ENCODE measurements around the gene CDK8. TPM values are rescaled to one million over a fixed set of nuclear protein-coding genes. Genes with fewer than 3 reads are reported as not detected.

The CDK8 gene
- total and polyA plus RNA-seq, 9 of the 15 experiments (the other 6 are each of a cell fraction or from before 2014, with no cell fraction given): 11.3 to 33.7 (median 20.3) TPM

DNA sequence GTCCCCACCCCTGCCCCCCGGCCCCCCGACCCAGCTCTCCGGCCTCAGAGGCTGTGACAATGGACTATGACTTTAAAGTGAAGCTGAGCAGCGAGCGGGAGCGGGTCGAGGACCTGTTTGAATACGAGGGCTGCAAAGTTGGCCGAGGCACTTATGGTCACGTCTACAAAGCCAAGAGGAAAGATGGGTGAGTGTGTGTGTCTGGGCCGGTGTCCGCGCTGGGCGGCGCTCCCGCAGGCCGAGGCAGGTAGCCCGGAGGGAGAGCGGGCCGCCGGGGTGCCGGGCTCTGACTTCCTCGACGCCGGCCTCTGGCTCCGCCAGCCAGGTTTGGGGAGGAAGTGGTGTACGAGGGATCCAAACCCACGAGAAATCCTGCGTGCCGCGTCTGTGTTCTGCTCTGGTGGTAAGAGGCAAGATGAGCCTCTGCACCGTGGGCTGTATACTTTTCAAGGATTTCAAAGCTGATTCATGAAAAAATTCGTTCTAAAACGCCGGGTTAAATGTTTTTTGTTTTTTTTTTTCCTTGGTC lies 718 bp downstream of the CDK8 start:
- POLR2A ChIA-PET: no interaction called here
- H3K9ac ChIP-seq (ENCODE audit: insufficient read depth in 1 of 2, low read depth in 2 of 2, low read length in 2 of 2): peak overlapping the region; percentile 56 to 98
- CTCF ChIA-PET (ENCODE audit: low intra/inter-chr PET ratio): no interaction called here
- no peaks in the 10 kb centered on the region for H3K9me3 ChIP-seq (replicated peaks; ENCODE audit: control insufficient read depth, insufficient read depth, low read depth, low read length)
- FAIRE-seq (peak; percentile 61), ATAC-seq (peak; percentile 85), DNase-seq (ENCODE audit: extremely low read depth in 1 of 4, low spot score in 3 of 4) (peak; percentile 14 to 55 (median 28))
- in situ Hi-C loops (cut with MboI) (no loop called here), intact Hi-C loops (cut with micrococcal nuclease) (loop anchor here (2.0 kb wide), 1 partner anchor 34 kb away; no protein-coding TSS in a partner anchor)
- peak overlapping the region; percentile 92 for H3K27ac ChIP-seq (ENCODE audit: extremely low read depth, low read depth, low read length)
- no peaks in the 10 kb centered on the region; the same call in none of the 2 replicates for H4K20me1 ChIP-seq (replicated peaks; ENCODE audit: control insufficient read depth, insufficient read depth, low read length)
- BruUV-seq (replicated peaks): no TSS peak
- TF ChIP-seq SPI1 (IDR thresholded peaks at IDR 0.05; ENCODE audit: borderline replicate concordance, low read depth, low read length): peak; percentile 76
- no peak for TF ChIP-seq ZNF311 (CRISPR knock-in tag; IDR thresholded peaks at IDR 0.05)
- TF ChIP-seq E2F6 (IDR thresholded peaks at IDR 0.05; ENCODE audit: borderline replicate concordance in 1 of 2, extremely low read depth in 1 of 2, insufficient read depth in 1 of 2, insufficient read length in 1 of 2, low read depth in 1 of 2, low read length in 1 of 2, poor library complexity in 1 of 2, severe bottlenecking in 1 of 2): peak; percentile 16 to 50
- TF ChIP-seq ZFX (CRISPR knock-in tag; IDR thresholded peaks at IDR 0.05): peak; percentile 40
- TF ChIP-seq YY1 (IDR thresholded peaks at IDR 0.05; ENCODE audit: borderline replicate concordance in 1 of 3, control insufficient read depth in 1 of 3, extremely low read depth in 1 of 3, insufficient read depth in 3 of 3, insufficient read length in 1 of 3, insufficient replicate concordance in 2 of 3, low read depth in 1 of 3, low read length in 2 of 3): peak in 1 of 3 experiments; percentile 22
- TF ChIP-seq SAFB (IDR thresholded peaks at IDR 0.05; ENCODE audit: borderline replicate concordance, low read depth, low read length): no peak
- peak; percentile 69 for TF ChIP-seq RBBP5 (IDR thresholded peaks at IDR 0.05; ENCODE audit: borderline replicate concordance, insufficient read depth, low read length, poor library complexity, severe bottlenecking)
- peak; percentile 93 to 94 for TF ChIP-seq UBTF (IDR thresholded peaks at IDR 0.05; ENCODE audit: borderline replicate concordance in 1 of 2, low read depth in 2 of 2, low read length in 2 of 2)
- TF ChIP-seq CXXC5 (CRISPR knock-in tag; IDR thresholded peaks at IDR 0.05): peak; percentile 24
- TF ChIP-seq RAD21 (CRISPR knock-in tag; conservative IDR thresholded peaks at IDR 0.05 in 1 of 2, IDR thresholded peaks at IDR 0.05 in 1 of 2): 0 out of 4 replicates have a peak, but pooled peaks of 1 of the 2 experiments have one; percentile 10
- peak; percentile 23 for TF ChIP-seq HMGN3 (IDR thresholded peaks at IDR 0.05; ENCODE audit: borderline replicate concordance, extremely low read depth, insufficient read length, low read depth, low read length)
- peak overlapping the region; percentile 79 for H3K4me3 ChIP-seq
- H3K9me1 ChIP-seq (ENCODE audit: control insufficient read depth, insufficient read depth, low read length): no peaks in the 10 kb centered on the region
- WGBS (ENCODE audit: insufficient coverage, low coverage, missing lambda C conversion rate): 5% methylated on average over 8 of the region's 35 CpGs
- H3K36me3 ChIP-seq (ENCODE audit: control insufficient read depth, insufficient read depth, low read length): no peaks in the 10 kb centered on the region
- H3K4me2 ChIP-seq (ENCODE audit: insufficient read depth, low read length): peak overlapping the region; percentile 83
- H3K27me3 ChIP-seq (ENCODE audit: control insufficient read depth in 2 of 2, insufficient read depth in 2 of 2, low read length in 2 of 2): no peaks in the 10 kb centered on the region
- peaks cover 52% of the 10 kb centered on the region for H3K79me2 ChIP-seq (ENCODE audit: control insufficient read depth, insufficient read depth, low read length)
- peaks cover 0 to 2% of the 10 kb centered on the region in 2 experiments; a peak in 2 of 5 replicates for H3K4me1 ChIP-seq (replicated peaks in 1 of 2; ENCODE audit: control insufficient read depth in 2 of 2, insufficient read depth in 2 of 2, low read length in 2 of 2)
- H2AFZ ChIP-seq (ENCODE audit: low read depth, low read length): peak overlapping the region; percentile 42; the same call in 1 of the 2 replicates

Measured in K562 (cell line).